Left cardiac atrium (tissue), 4 donors: Measurements from ENCODE around the gene BMP2K. TPM values are rescaled to one million over a fixed set of nuclear protein-coding genes. Genes with fewer than 3 reads are reported as not detected.

ENCODE experiments used
- ATAC-seq, 2 donors: fragments of 200-7000 bp; cut with Tn5 transposase; one replicate each; pipeline ENCODE4 v1.9.1; 2020; ENCODE audit warnings: mild to moderate bottlenecking in 2 of 2, moderate library complexity in 2 of 2
- DNase-seq: peaks from one replicate; pipeline ENCODE4 v3.0.0-alpha.2; 2020
- intact Hi-C, 2 donors: fragments of 100-400 bp; cut with DNase I; formaldehyde crosslinking; loops; one replicate each; pipeline versions ENCODE4 v1.14.1 to v1.15.1; 2022 to 2023
- long read RNA-seq: library from polyadenylated mRNA; unstranded; transcript quantifications from one replicate; pipeline ENCODE4 v2.0.0, GENCODE V29; 2021
- total RNA-seq, 2 donors: library from RNA; stranded (reverse); fragmentation: NEBNext Ultra II Directional; extraction: Animal tissue kit (Norgen Biotek cat#: 25700); gene quantifications; one replicate each; pipeline ENCODE4 v1.2.1, GENCODE V29; 2021
- donor health status: DM: no; HTN: yes; CAD: no.
- donor health status: DM: no; HTN: yes; CAD: no; lungs with severe emphysema.
- donor health status: DM: yes; HTN: yes; CAD: no.
- donor health status: Dilated cardiomyopathy.

BMP2K gene
- total RNA-seq: 10 to 100 TPM; 41.3 to 46.3 TPM
- long read RNA-seq, partial matches to known transcripts: 2 of 4 reads
- long read RNA-seq, other reads (novel, unspliced or antisense): 2 of 4 reads

- DNase-seq (peak; percentile 85), ATAC-seq (peak; percentile 94)
- intact Hi-C loops: loop anchor here (2.0 to 10.0 kb wide), 4 partner anchors 84 to 163 kb away; no protein-coding TSS in a partner anchor
Observed at GRCh38 chr4:78776079-78776728, at the start of gene BMP2K. TSS of gene BMP2K (plus strand) at chr4:78776350. CDS start at chr4:78776544, 194 bp downstream.

- intact Hi-C loops: no loop called here
- ATAC-seq: no peak
- DNase-seq: no peak
Observed at GRCh38 chr4:78726546-78726945, 49.6 kb upstream of the BMP2K start.

- DNase-seq (no peak), ATAC-seq (no peak)
- intact Hi-C loops: no loop called here
Observed at GRCh38 chr4:78732332-78733104, 43.6 kb upstream of the BMP2K start.

- intact Hi-C loops: no loop called here
- ATAC-seq (no peak), DNase-seq (no peak)
Observed at GRCh38 chr4:78734441-78735162, 41.5 kb upstream of the BMP2K start.

- no peak for ATAC-seq
- intact Hi-C loops: no loop called here
- DNase-seq: no peak
Observed at GRCh38 chr4:78735697-78736096, 40.5 kb upstream of the BMP2K start.

GRCh38 chr4:78737035-78737434, 39.1 kb upstream of the BMP2K start:
- intact Hi-C loops: no loop called here

GRCh38 chr4:78737973-78738372, 38.2 kb upstream of the BMP2K start:
- no peak for ATAC-seq
- intact Hi-C loops: no loop called here
- DNase-seq: no peak

More at GRCh38 chr4:78737035-78737434, 39.1 kb upstream of the BMP2K start:
- no peak for DNase-seq
- ATAC-seq: no peak

- DNase-seq (no peak), ATAC-seq (no peak)
- intact Hi-C loops: no loop called here
Observed at GRCh38 chr4:78742300-78742699, 33.9 kb upstream of the BMP2K start.

GRCh38 chr4:78747475-78747922, 28.7 kb upstream of the BMP2K start:
- intact Hi-C loops: no loop called here
- ATAC-seq: no peak

GRCh38 chr4:78748381-78748780, 27.8 kb upstream of the BMP2K start:
- intact Hi-C loops: no loop called here
- ATAC-seq (no peak), DNase-seq (no peak)

More at GRCh38 chr4:78747475-78747922, 28.7 kb upstream of the BMP2K start:
- DNase-seq: no peak

GRCh38 chr4:78749258-78749971, 26.7 kb upstream of the BMP2K start:
- ATAC-seq (peak; percentile 56 to 63), DNase-seq (no peak)
- intact Hi-C loops: no loop called here

- no peak for DNase-seq
- intact Hi-C loops: loop anchor here in 1 of 2 donors (10.0 kb wide), 1 partner anchor 45 kb away; no protein-coding TSS in a partner anchor
- ATAC-seq: peak; percentile 41 to 65
Observed at GRCh38 chr4:78749972-78750727, 26.0 kb upstream of the BMP2K start.

- DNase-seq (no peak), ATAC-seq (no peak)
- intact Hi-C loops: loop anchor here in 1 of 2 donors (10.0 kb wide), 1 partner anchor 48 kb away; no protein-coding TSS in a partner anchor
Observed at GRCh38 chr4:78753091-78753490, 23.1 kb upstream of the BMP2K start.

GRCh38 chr4:78754872-78755271, 21.3 kb upstream of the BMP2K start:
- DNase-seq (no peak), ATAC-seq (no peak)
- intact Hi-C loops: loop anchor here in 1 of 2 donors (10.0 kb wide), 1 partner anchor 50 kb away; no protein-coding TSS in a partner anchor

GRCh38 chr4:78756137-78756536, 20.0 kb upstream of the BMP2K start:
- ATAC-seq (no peak), DNase-seq (no peak)
- intact Hi-C loops: loop anchor here in 1 of 2 donors (10.0 kb wide), 1 partner anchor 51 kb away; no protein-coding TSS in a partner anchor

- ATAC-seq: no peak
- intact Hi-C loops: loop anchor here in 1 of 2 donors (10.0 kb wide), 1 partner anchor 52 kb away; no protein-coding TSS in a partner anchor
Observed at GRCh38 chr4:78756776-78757175, 19.4 kb upstream of the BMP2K start.

GRCh38 chr4:78757574-78757973, 18.6 kb upstream of the BMP2K start:
- intact Hi-C loops: loop anchor here in 1 of 2 donors (10.0 kb wide), 1 partner anchor 53 kb away; no protein-coding TSS in a partner anchor
- no peak for DNase-seq
- ATAC-seq: no peak

More at GRCh38 chr4:78756776-78757175, 19.4 kb upstream of the BMP2K start:
- DNase-seq: no peak

GRCh38 chr4:78758085-78758484, 18.1 kb upstream of the BMP2K start:
- DNase-seq (no peak), ATAC-seq (no peak)
- intact Hi-C loops: loop anchor here in 1 of 2 donors (10.0 kb wide), 1 partner anchor 53 kb away; no protein-coding TSS in a partner anchor
